PFSK-1 (cell line): Measurements from ENCODE around the gene CIART.

Experiments used
- REST ChIP-seq, 2 experiments: IDR thresholded peaks; 2 replicates each; pipeline versions ENCODE4 v1.6.1 to v1.8.0; 2011 to 2012; ENCODE audit warnings: low read depth in 2 of 2, low read length in 2 of 2, control low read depth in 1 of 2, inconsistent platforms in 1 of 2, mild to moderate bottlenecking in 1 of 2, moderate library complexity in 1 of 2; ENCODE audit not compliant: insufficient read depth in 1 of 2
- TAF1 ChIP-seq: IDR thresholded peaks from 2 replicates; pipeline ENCODE4 v1.6.1; 2012; ENCODE audit warnings: low read length, control low read depth, borderline replicate concordance; ENCODE audit not compliant: insufficient read depth

- TF ChIP-seq TAF1 (no peak), REST (IDR thresholded peaks at IDR 0.05; ENCODE audit: insufficient read depth in 1 of 2, low read depth in 2 of 2, low read length in 2 of 2) (no peak)
These were observed 32.4 kb upstream of the CIART start for GRCh38 chr1:150249936-150250335.
